ENCODE measurements around the gene CDYL2.
A peak's percentile ranks its signal among the peaks of the same experiment; 100 is the strongest.

Gene CDYL2

GRCh38 chr16:80806289-80806688, 1.9 kb upstream of the CDYL2 start:
- no peak for ATAC-seq
- TF ChIP-seq ESRRG (CRISPR knock-in tag; IDR thresholded peaks at IDR 0.05) (no peak), GLIS3 (CRISPR knock-in tag; IDR thresholded peaks at IDR 0.05) (no peak), SNAI2 (CRISPR knock-in tag; IDR thresholded peaks at IDR 0.05) (no peak), TOX (CRISPR knock-in tag; IDR thresholded peaks at IDR 0.05; ENCODE audit: borderline replicate concordance) (no peak), CSRNP3 (CRISPR knock-in tag; IDR thresholded peaks at IDR 0.05) (no peak), RARB (CRISPR knock-in tag; IDR thresholded peaks at IDR 0.05) (no peak), OSR1 (CRISPR knock-in tag; IDR thresholded peaks at IDR 0.05) (no peak), CSDC2 (CRISPR knock-in tag; IDR thresholded peaks at IDR 0.05) (no peak), TCF4 (CRISPR knock-in tag; IDR thresholded peaks at IDR 0.05; ENCODE audit: borderline replicate concordance) (no peak), PPARA (CRISPR knock-in tag; IDR thresholded peaks at IDR 0.05; ENCODE audit: borderline replicate concordance) (no peak), TSHZ2 (CRISPR knock-in tag; IDR thresholded peaks at IDR 0.05) (no peak), ZC3H10 (CRISPR knock-in tag; IDR thresholded peaks at IDR 0.05) (no peak), CREB5 (CRISPR knock-in tag; IDR thresholded peaks at IDR 0.05; ENCODE audit: low read depth) (no peak), ZNF70 (CRISPR knock-in tag; IDR thresholded peaks at IDR 0.05) (no peak)
- TF ChIP-seq, protein P1, sequence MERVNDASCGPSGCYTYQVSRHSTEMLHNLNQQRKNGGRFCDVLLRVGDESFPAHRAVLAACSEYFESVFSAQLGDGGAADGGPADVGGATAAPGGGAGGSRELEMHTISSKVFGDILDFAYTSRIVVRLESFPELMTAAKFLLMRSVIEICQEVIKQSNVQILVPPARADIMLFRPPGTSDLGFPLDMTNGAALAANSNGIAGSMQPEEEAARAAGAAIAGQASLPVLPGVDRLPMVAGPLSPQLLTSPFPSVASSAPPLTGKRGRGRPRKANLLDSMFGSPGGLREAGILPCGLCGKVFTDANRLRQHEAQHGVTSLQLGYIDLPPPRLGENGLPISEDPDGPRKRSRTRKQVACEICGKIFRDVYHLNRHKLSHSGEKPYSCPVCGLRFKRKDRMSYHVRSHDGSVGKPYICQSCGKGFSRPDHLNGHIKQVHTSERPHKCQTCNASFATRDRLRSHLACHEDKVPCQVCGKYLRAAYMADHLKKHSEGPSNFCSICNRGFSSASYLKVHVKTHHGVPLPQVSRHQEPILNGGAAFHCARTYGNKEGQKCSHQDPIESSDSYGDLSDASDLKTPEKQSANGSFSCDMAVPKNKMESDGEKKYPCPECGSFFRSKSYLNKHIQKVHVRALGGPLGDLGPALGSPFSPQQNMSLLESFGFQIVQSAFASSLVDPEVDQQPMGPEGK (CRISPR knock-in tag; IDR thresholded peaks at IDR 0.05; ENCODE audit: borderline replicate concordance): no peak

- ATAC-seq: peak; percentile 46; the same call in 2 of the 3 replicates
- no peak for TF ChIP-seq ZC3H10 (CRISPR knock-in tag; IDR thresholded peaks at IDR 0.05)
- TF ChIP-seq ZNF70 (CRISPR knock-in tag; IDR thresholded peaks at IDR 0.05): no peak
- TF ChIP-seq CREB5 (CRISPR knock-in tag; IDR thresholded peaks at IDR 0.05; ENCODE audit: low read depth): no peak
- TF ChIP-seq OSR1 (CRISPR knock-in tag; IDR thresholded peaks at IDR 0.05): no peak
- no peak for TF ChIP-seq BACH2 (CRISPR knock-in tag; IDR thresholded peaks at IDR 0.05; ENCODE audit: borderline replicate concordance)
- TF ChIP-seq PPARA (CRISPR knock-in tag; IDR thresholded peaks at IDR 0.05; ENCODE audit: borderline replicate concordance): no peak
- no peak for TF ChIP-seq ZNF8 (CRISPR knock-in tag; IDR thresholded peaks at IDR 0.05)
- no peak for TF ChIP-seq ZFP3 (CRISPR knock-in tag; IDR thresholded peaks at IDR 0.05)
Observed at GRCh38 chr16:80804056-80804525, 307 bp downstream of the CDYL2 start.

DNA sequence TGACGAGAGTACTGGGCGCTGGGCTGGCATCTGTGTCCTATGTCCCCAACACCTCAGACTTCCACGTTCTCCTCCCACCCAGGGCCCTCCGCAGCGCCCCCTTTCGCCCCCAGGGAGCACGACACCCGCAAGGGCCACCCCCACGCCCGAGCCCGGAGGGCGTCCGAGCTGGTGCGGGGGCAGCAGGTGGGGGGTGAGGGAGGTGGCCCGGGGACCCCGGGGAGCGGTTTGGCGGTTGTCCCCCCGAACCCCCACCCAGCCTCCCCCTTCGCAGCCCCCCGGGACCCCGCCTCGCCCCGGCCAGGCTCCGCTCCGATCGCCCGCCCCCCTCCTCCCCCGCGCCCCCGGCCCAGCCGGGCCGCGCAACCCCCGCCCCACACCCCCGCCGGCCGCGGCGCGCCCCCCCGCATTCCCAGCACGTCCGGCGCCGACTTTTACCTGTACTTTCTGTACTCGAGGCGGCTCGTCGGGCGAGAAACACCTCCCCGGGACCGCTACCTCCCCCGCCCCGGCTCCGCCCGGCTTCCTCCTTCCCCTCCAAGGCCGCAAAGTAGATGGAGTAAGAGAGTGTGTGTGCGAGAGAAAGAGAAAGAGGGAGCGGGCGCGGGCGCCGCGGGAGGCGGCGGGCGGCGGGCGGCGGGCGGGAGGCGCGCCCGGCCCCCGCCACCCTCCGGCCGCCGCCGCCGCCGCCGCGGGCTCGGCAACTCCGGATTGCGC, 901 bp downstream of the CDYL2 start:
- no peak for ATAC-seq
- TF ChIP-seq ISL1 (CRISPR knock-in tag; IDR thresholded peaks at IDR 0.05) (no peak), ARNTL (CRISPR knock-in tag; IDR thresholded peaks at IDR 0.05; ENCODE audit: borderline replicate concordance, low read depth) (no peak), TSHZ2 (CRISPR knock-in tag; IDR thresholded peaks at IDR 0.05) (no peak), TCF4 (CRISPR knock-in tag; IDR thresholded peaks at IDR 0.05; ENCODE audit: borderline replicate concordance) (no peak), PPARA (CRISPR knock-in tag; IDR thresholded peaks at IDR 0.05; ENCODE audit: borderline replicate concordance) (no peak), CSRNP3 (CRISPR knock-in tag; IDR thresholded peaks at IDR 0.05) (no peak)
- TF ChIP-seq, protein P1 (CRISPR knock-in tag; IDR thresholded peaks at IDR 0.05; ENCODE audit: borderline replicate concordance): no peak

Measured in SK-N-SH treated with all-trans-retinoic acid at 6 μM for 48 hours (cell line).